COLO668 (cell line): ENCODE results near the gene GPR176.

Experiments
- DNase-seq: peaks from one replicate; lab custom pipeline; 2025; ENCODE audit not compliant: unreplicated experiment; lab: John Stamatoyannopoulos, UW

The GPR176 gene

GRCh38 chr15:39892418-39892817 is 27.6 kb downstream of the GPR176 start:
- no peak for DNase-seq

GRCh38 chr15:39890621-39891020 is 29.4 kb downstream of the GPR176 start:
- peak; percentile 60 for DNase-seq

- DNase-seq: peak; percentile 11
These were observed 30.5 kb downstream of the GPR176 start for GRCh38 chr15:39889601-39890000.

DNA sequence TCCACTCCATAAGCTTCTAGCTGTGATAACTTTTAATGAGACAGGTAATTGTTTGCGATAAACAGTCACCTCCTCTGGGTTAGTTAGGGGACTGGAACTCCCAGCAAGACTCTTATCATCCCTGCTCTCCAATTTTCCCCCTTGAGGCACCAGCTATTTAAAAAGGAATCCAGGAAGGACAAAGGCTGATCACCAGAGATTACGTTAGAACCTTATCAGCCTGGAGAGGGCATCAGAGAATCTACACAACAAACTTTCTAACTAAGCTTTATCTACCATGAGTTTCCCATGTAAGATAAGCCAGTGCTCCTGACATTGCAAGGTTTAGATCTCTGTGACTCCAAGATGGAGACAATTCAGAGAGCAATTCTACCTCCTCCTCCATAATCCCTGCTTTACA is 31.3 kb downstream of the GPR176 start:
- no peak for DNase-seq

GRCh38 chr15:39888243-39888642 is 31.8 kb downstream of the GPR176 start:
- DNase-seq: no peak

DNA sequence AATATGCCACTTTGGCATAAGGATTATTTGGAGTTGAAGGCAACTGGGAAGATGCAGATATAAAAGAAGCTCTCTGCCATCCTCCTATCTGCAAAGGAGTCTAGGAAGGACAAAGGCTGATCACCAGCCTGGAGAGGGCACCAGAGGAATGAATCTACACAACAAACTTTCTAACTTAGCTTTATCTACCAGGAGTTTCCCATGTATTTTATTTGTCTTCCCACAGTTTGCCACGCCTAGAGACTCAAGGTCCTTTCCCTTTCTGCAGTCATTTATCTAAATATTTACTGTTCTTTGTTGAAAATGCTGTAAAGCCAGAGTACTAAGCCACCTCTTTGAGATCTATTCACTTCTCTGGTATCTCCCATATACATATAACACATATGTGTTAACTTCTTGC is 32.2 kb downstream of the GPR176 start:
- DNase-seq: no peak

- DNase-seq: no peak
These were observed 32.9 kb downstream of the GPR176 start for GRCh38 chr15:39887211-39887610.

DNA sequence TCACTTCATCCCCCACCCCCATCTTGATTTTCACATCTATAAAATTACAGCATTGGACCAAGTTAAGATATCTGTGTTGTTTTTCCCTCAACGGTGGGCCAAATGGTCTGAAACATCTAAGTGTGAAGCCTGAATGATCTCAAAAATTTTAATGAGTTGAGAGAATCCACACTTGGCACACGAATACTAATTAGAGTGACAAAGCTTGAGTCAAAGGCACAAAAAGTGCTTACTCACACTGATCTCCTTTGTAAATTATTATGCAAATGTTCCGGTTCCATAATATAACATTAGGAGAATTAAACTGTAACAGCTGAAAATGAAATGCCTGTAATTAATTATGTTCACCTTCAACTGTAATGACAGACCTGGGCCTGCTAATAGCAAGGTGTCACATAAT is 33.6 kb downstream of the GPR176 start:
- no peak for DNase-seq

DNA sequence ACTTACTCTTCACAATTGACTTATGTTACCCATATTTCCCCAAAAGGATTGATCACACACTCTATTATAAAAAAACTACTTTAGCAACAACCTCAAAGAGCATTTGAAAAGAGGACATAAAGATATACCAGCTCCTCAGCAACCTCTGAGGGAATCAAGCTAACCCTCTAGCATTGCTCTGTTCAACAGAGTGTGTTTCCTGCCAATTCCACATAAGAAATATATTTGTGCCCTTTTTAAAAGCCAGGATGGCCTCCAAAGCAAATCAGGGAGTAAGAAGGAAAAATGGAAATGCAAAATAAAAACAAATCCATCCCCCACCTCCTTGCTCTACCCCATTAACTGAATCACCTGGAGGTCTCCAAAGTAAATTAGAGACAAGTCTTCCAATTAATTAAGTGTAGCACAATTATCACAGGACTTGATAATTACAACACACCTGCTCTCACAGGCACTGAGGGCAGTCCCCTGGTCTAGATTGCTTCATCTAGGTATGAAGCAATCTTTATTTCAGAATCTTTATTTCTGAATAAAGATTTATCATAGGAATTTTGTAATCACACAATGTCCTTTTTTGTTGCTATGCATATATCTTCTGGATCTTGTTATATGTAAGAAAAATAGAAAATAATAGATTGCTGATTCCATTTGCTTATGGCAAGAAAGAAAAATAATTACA is 34.8 kb downstream of the GPR176 start:
- DNase-seq: no peak

DNA sequence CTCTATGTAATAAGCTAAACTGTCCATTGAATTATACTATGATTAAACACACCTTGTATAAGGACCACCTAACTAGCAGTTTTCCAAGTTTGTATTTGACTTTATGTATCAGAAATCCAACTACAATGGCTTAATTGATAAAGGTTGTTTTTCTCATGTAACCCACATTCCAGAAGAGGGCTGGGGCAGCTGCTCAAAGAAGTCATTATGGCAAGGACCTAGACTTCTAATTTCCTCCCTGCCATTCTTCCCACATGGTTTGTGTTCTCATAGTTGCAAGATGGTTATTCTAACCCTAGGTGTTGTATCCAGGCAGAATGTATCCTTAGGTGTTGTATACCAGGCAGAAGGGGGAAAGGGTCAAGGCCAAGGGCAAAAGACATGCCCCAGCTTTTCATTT is 35.7 kb downstream of the GPR176 start:
- DNase-seq: no peak

DNA sequence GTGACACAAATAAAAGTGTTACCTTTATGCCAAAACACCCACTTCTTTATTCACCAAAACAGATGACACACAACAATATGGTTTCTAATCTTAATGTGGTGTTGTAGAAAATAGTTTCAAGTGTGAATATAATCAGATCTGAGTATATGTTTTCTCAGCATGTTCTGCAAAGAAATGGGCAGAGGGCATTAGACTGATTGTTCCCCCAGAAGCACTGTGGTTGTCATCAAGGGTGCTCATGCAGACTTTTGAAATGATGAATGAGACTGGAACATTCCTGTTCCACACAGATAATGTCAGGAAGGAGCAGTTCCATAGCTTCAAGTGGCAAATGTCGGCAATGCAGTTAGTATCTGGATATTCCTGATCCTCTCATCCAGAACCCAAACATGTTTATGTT is 37.5 kb downstream of the GPR176 start:
- DNase-seq: no peak

DNA sequence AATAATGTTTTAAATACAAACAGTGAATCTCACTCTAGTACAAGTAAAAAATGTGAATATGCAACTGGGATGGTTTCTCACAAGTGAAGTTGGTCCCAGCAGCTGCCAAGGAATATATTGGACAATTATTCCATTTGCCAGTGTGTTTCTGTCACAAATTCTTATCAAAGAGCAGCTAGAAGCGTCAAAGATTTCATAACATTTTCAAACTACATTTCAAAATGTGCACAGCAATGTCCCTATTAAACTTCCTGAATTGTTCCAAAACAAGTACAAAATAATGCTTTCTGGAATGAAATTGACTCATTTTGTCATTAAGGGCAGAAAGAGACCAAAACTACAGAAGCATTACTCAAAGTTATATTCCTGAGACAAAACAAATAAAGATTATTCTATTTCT is 38.3 kb downstream of the GPR176 start:
- DNase-seq: no peak

DNA sequence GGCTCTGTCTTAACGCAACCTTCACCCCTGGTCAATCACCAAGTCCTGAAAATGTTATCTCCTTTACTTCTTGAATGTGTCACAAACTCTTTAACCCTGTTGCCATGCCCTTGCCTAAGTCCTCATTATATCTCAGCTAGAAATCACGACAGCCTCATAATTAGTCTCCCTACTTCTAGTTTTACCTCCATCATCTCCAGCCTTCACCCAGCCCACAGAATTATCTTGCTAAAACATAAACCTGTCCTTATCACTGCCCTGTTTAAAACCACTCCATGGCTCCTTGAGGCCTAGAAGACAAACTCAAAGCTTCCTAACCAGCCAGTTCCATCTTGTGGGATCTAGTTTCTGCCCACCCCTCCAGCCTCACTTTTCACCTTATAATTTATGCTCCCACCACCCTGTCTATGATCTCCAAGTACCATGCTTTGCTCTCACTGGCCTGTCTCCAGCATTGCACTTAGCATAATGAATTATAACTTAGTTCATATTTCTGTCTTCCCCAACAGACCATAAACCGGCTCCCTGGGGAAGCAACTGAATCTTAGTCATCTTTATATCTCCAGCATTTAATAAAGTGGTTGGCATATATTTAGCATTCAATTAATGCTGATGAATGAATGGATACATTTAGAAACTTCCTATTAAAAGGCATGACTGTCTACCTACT is 39.2 kb downstream of the GPR176 start:
- no peak for DNase-seq

- DNase-seq: no peak
These were observed 41.7 kb downstream of the GPR176 start for GRCh38 chr15:39878406-39878785.

- peak; percentile 31 for DNase-seq
These were observed 45.0 kb downstream of the GPR176 start for GRCh38 chr15:39874890-39875549.

DNA sequence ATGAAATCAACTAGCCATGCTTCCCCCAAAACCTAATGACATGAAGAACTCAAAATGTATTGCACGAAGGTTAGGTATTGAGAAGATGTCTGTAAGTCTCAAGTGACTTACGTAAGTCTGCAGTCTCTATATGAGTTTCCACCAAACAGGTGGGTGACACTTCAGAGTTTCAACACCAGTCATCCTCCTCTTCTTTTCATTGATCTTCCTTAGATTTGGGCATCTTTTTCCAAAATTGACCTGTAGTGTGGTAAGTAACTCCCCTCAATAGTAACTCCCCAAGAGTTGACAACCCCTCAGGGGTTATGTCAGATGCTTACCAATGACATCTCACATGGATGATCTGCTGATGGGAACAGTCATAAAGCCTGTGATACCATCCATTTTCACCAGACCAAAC is 46.1 kb downstream of the GPR176 start:
- DNase-seq: no peak

GRCh38 chr15:39870537-39870936 is 49.5 kb downstream of the GPR176 start:
- DNase-seq: no peak

DNA sequence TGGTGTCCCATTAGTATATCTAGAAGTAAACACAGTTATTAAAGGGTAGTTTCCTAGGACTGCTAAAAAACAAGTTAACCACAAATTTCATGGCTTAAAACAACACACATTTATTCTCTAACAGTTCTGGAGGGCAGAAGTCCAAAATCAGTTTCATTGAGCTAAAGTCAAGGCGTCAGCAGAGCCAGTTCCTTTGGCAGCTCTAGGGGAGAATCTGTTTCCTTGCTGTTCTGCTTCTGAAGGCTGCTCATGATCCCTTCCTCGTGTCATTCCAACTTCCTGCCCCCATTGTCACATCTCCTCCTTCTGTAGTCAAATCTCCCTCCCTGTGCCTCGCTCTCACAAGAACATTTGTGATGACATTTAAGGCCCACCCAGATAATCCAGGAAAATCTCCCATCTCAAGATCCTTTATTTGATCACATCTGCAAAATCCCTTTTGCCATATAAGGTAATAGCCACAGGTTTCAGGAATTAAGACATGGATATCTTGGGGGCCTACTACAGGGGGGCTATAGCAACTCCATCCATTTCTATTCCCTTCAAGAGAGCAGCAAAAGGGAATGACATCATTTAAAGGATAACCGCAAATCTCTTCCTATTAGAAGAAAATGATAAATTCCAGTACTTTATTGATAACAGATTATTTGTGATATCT is 50.1 kb downstream of the GPR176 start:
- DNase-seq: no peak

- DNase-seq: peak; percentile 68
These were observed 50.8 kb downstream of the GPR176 start for GRCh38 chr15:39869254-39869653.

GRCh38 chr15:39868396-39868795 is 51.7 kb downstream of the GPR176 start:
- DNase-seq: no peak

- no peak for DNase-seq
These were observed 56.0 kb downstream of the GPR176 start for GRCh38 chr15:39864116-39864515.

- DNase-seq: no peak
These were observed 59.2 kb downstream of the GPR176 start for GRCh38 chr15:39860871-39861270.
